Measurements from ENCODE around the gene DYNC2I2.
"Not testable (repeated sequence)": the region's sequence is repeated elsewhere in the genome, so short reads cannot be mapped to it uniquely, and the experiment has no call there.

- not testable (repeated sequence) for TF ChIP-seq EZH2, CTCF, EZH2phosphoT487 (IDR thresholded peaks at IDR 0.05)
Measured at GRCh38 chr9:128699096-128699795, 42.6 kb upstream of the DYNC2I2 start.

Data from neural progenitor cell (in vitro differentiated cells).